ENCODE data around the gene AFF3.

Gene AFF3

GRCh38 chr2:99571021-99571420, 571.4 kb downstream of the AFF3 start:
- no peak for DNase-seq

- DNase-seq: no peak
Measured at GRCh38 chr2:99569386-99569785, 573.0 kb downstream of the AFF3 start.

- DNase-seq: no peak
Measured at GRCh38 chr2:99565227-99565626, 577.2 kb downstream of the AFF3 start.

- DNase-seq: no peak
Measured at GRCh38 chr2:99562516-99562915, 579.9 kb downstream of the AFF3 start.

- no peak for DNase-seq
Measured at GRCh38 chr2:99561804-99562203, 580.6 kb downstream of the AFF3 start.

GRCh38 chr2:99559075-99559662, 583.2 kb downstream of the AFF3 start:
- DNase-seq: peak; percentile 80 to 89

- DNase-seq: no peak
Measured at GRCh38 chr2:99555404-99555803, 587.0 kb downstream of the AFF3 start.

- DNase-seq: no peak
Measured at GRCh38 chr2:99554871-99555270, 587.5 kb downstream of the AFF3 start.

- no peak for DNase-seq
Measured at GRCh38 chr2:99554238-99554637, 588.2 kb downstream of the AFF3 start.

GRCh38 chr2:99552529-99552928, 589.9 kb downstream of the AFF3 start:
- no peak for DNase-seq

GRCh38 chr2:99550368-99550767, 592.0 kb downstream of the AFF3 start:
- DNase-seq: no peak

GRCh38 chr2:99545604-99546003, 596.8 kb downstream of the AFF3 start:
- DNase-seq: no peak

GRCh38 chr2:99545066-99545465, 597.3 kb downstream of the AFF3 start:
- DNase-seq: no peak

GRCh38 chr2:99544608-99545007, 597.8 kb downstream of the AFF3 start:
- DNase-seq: no peak

GRCh38 chr2:99543247-99543646, 599.1 kb downstream of the AFF3 start:
- no peak for DNase-seq

- no peak for DNase-seq
Measured at GRCh38 chr2:99537910-99538485, 604.4 kb downstream of the AFF3 start.

- DNase-seq: no peak
Measured at GRCh38 chr2:99524056-99524455, 618.3 kb downstream of the AFF3 start.

- DNase-seq: no peak
Measured at GRCh38 chr2:99522157-99522556, 620.2 kb downstream of the AFF3 start.

GRCh38 chr2:99520813-99521212, 621.6 kb downstream of the AFF3 start:
- DNase-seq: no peak

- DNase-seq: no peak
Measured at GRCh38 chr2:99520195-99520594, 622.2 kb downstream of the AFF3 start.

- no peak for DNase-seq
Measured at GRCh38 chr2:99514357-99514756, 628.0 kb downstream of the AFF3 start.

- no peak for DNase-seq
Measured at GRCh38 chr2:99512181-99512591, 630.2 kb downstream of the AFF3 start.

- no peak for DNase-seq
Measured at GRCh38 chr2:99509387-99509786, 633.0 kb downstream of the AFF3 start.

GRCh38 chr2:99507937-99508818, 634.2 kb downstream of the AFF3 start:
- no peak for DNase-seq

Data from stimulated activated CD4-positive, alpha-beta T cell treated with anti-CD3 and anti-CD28 coated beads, Interleukin-4, amount 100 ng/mL, for 4 hours (primary cell).